Measurements from ENCODE around the gene UBB.
A peak's percentile ranks its signal among the peaks of the same experiment; 100 is the strongest.

Gene UBB

DNA sequence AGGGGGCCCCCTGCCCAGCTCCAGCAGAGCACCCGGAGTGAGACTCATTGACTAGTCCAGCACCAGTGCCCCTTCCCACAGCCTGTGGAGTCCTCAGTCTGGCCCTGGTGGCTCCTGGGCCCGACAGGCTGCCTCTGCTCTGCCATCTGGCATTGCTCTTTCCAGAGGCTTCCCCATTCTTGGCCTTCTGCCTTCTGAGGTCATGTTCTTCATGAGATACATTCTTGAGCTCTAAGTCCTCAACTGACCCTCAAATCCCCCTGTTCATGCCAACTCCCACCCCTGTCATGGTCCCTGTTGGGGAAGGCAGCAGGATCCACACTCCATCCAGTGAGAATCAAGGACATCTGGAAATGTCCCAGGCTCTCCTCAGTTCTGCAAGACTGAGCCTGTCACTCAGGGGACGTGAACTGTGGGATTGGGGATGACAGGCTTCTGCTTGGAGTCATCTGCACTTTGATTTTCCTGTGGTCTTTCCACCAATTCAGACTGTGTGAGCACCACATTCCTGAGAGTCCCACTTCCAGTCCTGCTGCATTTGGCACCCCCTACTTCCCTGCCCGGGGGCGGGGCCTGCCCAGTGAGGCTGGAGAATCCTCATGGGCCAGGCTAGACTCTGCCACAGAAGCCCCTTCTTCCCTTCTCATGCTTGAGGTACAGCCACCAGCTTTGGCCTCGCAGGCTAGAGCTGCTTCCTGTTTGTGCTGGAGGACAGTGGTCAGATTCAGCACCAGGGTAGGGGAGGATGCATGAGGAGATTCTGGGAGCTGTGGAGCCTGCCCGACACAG, 37.2 kb downstream of the UBB start:
- H3K4me2 ChIP-seq (ENCODE audit: low read depth, low read length, poor library complexity, severe bottlenecking) = peak overlapping the region; percentile 99
- peak overlapping the region; percentile 79 for H3K4me3 ChIP-seq (ENCODE audit: low read length, poor library complexity, severe bottlenecking)
- no peaks in the 10 kb centered on the region for H3K9me3 ChIP-seq (ENCODE audit: insufficient read depth, low read depth, low read length)
- no peaks in the 10 kb centered on the region for H3K9me2 ChIP-seq (replicated peaks; ENCODE audit: low read depth, low read length)
- peaks cover 4% of the 10 kb centered on the region; the same call in 1 of the 2 replicates for H3F3A ChIP-seq (ENCODE audit: low read depth)
- peaks cover 7% of the 10 kb centered on the region; the same call in 1 of the 2 replicates for H3K36me3 ChIP-seq (ENCODE audit: insufficient read depth, low read length)
- no peaks in the 10 kb centered on the region for H4K20me1 ChIP-seq (ENCODE audit: insufficient read depth, low read length, poor library complexity, severe bottlenecking)
- peaks cover 38% of the 10 kb centered on the region for H3K4me1 ChIP-seq (ENCODE audit: insufficient read depth, low read length, poor library complexity, severe bottlenecking)
- peak overlapping the region; percentile 95 for H3K9ac ChIP-seq (ENCODE audit: low read depth, low read length, poor library complexity, severe bottlenecking)
- TF ChIP-seq, protein P1, sequence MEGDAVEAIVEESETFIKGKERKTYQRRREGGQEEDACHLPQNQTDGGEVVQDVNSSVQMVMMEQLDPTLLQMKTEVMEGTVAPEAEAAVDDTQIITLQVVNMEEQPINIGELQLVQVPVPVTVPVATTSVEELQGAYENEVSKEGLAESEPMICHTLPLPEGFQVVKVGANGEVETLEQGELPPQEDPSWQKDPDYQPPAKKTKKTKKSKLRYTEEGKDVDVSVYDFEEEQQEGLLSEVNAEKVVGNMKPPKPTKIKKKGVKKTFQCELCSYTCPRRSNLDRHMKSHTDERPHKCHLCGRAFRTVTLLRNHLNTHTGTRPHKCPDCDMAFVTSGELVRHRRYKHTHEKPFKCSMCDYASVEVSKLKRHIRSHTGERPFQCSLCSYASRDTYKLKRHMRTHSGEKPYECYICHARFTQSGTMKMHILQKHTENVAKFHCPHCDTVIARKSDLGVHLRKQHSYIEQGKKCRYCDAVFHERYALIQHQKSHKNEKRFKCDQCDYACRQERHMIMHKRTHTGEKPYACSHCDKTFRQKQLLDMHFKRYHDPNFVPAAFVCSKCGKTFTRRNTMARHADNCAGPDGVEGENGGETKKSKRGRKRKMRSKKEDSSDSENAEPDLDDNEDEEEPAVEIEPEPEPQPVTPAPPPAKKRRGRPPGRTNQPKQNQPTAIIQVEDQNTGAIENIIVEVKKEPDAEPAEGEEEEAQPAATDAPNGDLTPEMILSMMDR (conservative IDR thresholded peaks at IDR 0.05; ENCODE audit: low read length) = no peak
- no peak for TF ChIP-seq EZH2phosphoT487 (IDR thresholded peaks at IDR 0.05; ENCODE audit: borderline replicate concordance)
- peaks cover 50% of the 10 kb centered on the region for H3K79me2 ChIP-seq (ENCODE audit: insufficient read depth, low read length)
- H2AFZ ChIP-seq (ENCODE audit: low read length) = no peak overlapping the region
- no peaks in the 10 kb centered on the region for H3K27me3 ChIP-seq (ENCODE audit: insufficient read depth, low read length, poor library complexity, severe bottlenecking)

DNA sequence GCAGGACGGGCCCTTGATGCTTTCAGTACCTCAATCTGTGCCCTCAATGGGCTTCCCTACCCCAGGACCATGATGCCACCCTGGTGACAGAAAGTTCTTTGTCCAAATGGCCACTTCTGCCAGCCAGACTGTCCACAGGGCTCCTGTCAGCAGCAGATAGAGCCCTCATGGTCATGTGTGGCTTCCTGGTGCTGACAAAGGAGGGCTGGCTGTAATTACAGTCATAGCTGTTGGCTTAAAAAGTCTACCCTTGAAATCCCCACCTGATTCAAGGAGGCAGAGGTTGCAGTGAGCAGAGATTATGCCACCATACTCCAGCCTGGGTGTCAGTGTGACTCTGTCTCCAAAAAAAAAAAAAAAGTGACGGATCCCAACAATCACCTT, 37.8 kb downstream of the UBB start:
- Histone ChIP-seq H3F3A (ENCODE audit: low read depth) (peaks cover 4% of the 10 kb centered on the region; the same call in 1 of the 2 replicates), H3K36me3 (ENCODE audit: insufficient read depth, low read length) (peaks cover 13% of the 10 kb centered on the region; the same call in 1 of the 2 replicates), H3K4me2 (ENCODE audit: low read depth, low read length, poor library complexity, severe bottlenecking) (peak overlapping the region; percentile 99), H3K9ac (ENCODE audit: low read depth, low read length, poor library complexity, severe bottlenecking) (peak overlapping the region; percentile 95), H3K9me3 (ENCODE audit: insufficient read depth, low read depth, low read length) (no peaks in the 10 kb centered on the region), H3K27me3 (ENCODE audit: insufficient read depth, low read length, poor library complexity, severe bottlenecking) (no peaks in the 10 kb centered on the region), H3K9me2 (replicated peaks; ENCODE audit: low read depth, low read length) (no peaks in the 10 kb centered on the region), H4K20me1 (ENCODE audit: insufficient read depth, low read length, poor library complexity, severe bottlenecking) (no peaks in the 10 kb centered on the region), H3K4me1 (ENCODE audit: insufficient read depth, low read length, poor library complexity, severe bottlenecking) (peaks cover 38% of the 10 kb centered on the region), H3K4me3 (ENCODE audit: low read length, poor library complexity, severe bottlenecking) (peak overlapping the region; percentile 29), H3K79me2 (ENCODE audit: insufficient read depth, low read length) (peaks cover 50% of the 10 kb centered on the region), H2AFZ (ENCODE audit: low read length) (no peak overlapping the region)
- TF ChIP-seq EZH2phosphoT487 (IDR thresholded peaks at IDR 0.05; ENCODE audit: borderline replicate concordance) = no peak
- TF ChIP-seq, protein P1 (conservative IDR thresholded peaks at IDR 0.05; ENCODE audit: low read length) = no peak

DNA sequence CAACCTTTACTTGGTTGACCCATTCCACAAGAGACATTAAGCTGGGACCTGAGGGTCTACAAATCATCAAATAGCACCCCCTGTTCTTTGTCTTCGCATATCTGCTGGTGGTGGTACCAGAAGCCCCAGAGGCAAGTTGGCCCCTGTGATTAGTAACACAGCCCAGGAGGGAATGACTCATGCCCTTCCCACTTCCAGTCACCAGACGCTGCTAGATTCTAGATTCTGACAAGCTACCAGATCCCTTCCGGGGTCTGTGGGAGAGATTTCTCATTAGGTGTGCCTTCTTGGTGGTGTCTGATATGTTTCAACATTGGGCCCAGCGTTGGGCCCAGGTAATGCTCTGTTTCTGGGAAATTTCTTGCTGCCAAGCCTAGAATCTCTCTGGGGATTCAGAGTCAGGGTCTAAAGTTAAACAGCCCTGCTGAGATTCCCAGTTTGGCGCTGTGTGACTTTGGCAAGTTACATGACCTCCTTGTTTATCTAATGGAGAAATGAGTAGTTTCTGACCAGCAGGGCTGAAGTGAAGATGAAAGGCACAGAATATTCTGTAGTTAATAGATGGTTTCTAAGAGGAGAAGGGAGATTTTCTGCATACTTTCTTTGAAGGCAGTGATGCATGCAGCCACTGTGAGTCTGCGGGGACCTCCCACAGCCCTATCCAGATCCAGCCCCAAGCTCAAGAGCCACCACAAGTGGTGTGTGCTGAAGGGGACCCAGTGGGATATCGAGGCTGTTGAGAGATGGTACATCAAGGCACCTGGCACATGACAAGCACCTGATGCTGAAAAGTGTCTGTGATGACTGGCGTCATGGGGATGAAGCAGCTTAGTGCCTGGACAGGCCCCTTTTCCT, 38.4 kb downstream of the UBB start:
- peak overlapping the region; percentile 95 for H3K9ac ChIP-seq (ENCODE audit: low read depth, low read length, poor library complexity, severe bottlenecking)

More for the DNA sequence above, 38.4 kb downstream of the UBB start:
- peaks cover 50% of the 10 kb centered on the region for H3K79me2 ChIP-seq (ENCODE audit: insufficient read depth, low read length)
- no peaks in the 10 kb centered on the region for H4K20me1 ChIP-seq (ENCODE audit: insufficient read depth, low read length, poor library complexity, severe bottlenecking)
- H3K4me3 ChIP-seq (ENCODE audit: low read length, poor library complexity, severe bottlenecking) = peak overlapping the region; percentile 29
- no peak overlapping the region for H2AFZ ChIP-seq (ENCODE audit: low read length)
- peaks cover 38% of the 10 kb centered on the region for H3K4me1 ChIP-seq (ENCODE audit: insufficient read depth, low read length, poor library complexity, severe bottlenecking)
- no peak for TF ChIP-seq EZH2phosphoT487 (IDR thresholded peaks at IDR 0.05; ENCODE audit: borderline replicate concordance)
- TF ChIP-seq, protein P1 (conservative IDR thresholded peaks at IDR 0.05; ENCODE audit: low read length) = no peak
- peaks cover 13% of the 10 kb centered on the region; the same call in 1 of the 2 replicates for H3K36me3 ChIP-seq (ENCODE audit: insufficient read depth, low read length)
- no peaks in the 10 kb centered on the region for H3K9me3 ChIP-seq (ENCODE audit: insufficient read depth, low read depth, low read length)
- H3K27me3 ChIP-seq (ENCODE audit: insufficient read depth, low read length, poor library complexity, severe bottlenecking) = no peaks in the 10 kb centered on the region
- no peaks in the 10 kb centered on the region for H3K9me2 ChIP-seq (replicated peaks; ENCODE audit: low read depth, low read length)
- H3F3A ChIP-seq (ENCODE audit: low read depth) = peaks cover 4% of the 10 kb centered on the region; the same call in 1 of the 2 replicates
- H3K4me2 ChIP-seq (ENCODE audit: low read depth, low read length, poor library complexity, severe bottlenecking) = peak overlapping the region; percentile 99
